T-helper 9 cell (primary cell): ENCODE results near the gene SLC38A3.
"Not testable (repeated sequence)": the region's sequence is repeated elsewhere in the genome, so short reads cannot be mapped to it uniquely, and the experiment has no call there.

ENCODE experiments used
- DNase-seq: peaks from one replicate; pipeline ENCODE4 v3.0.0-alpha.2; 2020

SLC38A3 gene

DNA sequence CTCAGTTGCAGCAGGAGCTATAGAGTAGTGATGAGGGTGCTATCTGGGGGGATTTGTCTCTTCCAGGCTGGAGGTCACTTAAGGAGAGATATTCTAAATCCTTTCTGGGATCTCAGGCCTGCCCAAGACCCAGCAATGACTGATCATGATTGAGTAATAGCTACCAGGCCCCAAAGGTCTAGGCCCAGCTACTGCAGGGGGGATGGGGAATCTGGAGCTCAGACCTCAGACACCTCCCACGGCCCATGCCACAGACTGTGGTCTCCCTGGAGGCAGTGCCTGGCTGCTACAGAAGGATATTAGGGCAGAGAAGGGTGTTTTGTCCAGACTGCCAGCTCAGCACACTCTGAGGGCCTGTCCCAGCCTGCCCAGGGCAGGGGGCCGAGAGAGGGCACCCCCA, 6.9 kb downstream of the SLC38A3 start:
- DNase-seq: no peak

- no peak for DNase-seq
These were observed 7.4 kb downstream of the SLC38A3 start for GRCh38 chr3:50212502-50212901.

- no peak for DNase-seq
These were observed 7.9 kb downstream of the SLC38A3 start for GRCh38 chr3:50212971-50213370.

DNA sequence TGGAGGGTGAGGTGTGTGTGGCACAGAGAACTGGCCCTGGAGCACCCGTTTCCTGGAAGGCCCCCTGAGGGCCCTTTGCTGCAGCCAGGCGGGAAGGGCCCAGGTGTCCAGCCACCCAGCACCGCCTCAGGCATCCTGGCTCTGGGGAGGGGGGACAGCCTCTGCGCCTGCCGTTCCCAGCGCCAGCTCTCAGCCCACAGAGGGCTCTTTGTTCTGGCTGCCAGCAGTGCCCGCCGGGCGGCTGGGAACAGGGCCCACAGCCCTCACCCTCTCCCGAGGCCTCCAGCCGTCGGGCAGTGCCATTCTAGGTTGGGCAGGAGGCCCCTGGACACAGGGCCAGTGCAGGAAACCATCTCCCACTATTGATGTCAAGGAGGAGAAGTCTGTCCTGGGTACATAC, 8.3 kb downstream of the SLC38A3 start:
- no peak for DNase-seq

DNA sequence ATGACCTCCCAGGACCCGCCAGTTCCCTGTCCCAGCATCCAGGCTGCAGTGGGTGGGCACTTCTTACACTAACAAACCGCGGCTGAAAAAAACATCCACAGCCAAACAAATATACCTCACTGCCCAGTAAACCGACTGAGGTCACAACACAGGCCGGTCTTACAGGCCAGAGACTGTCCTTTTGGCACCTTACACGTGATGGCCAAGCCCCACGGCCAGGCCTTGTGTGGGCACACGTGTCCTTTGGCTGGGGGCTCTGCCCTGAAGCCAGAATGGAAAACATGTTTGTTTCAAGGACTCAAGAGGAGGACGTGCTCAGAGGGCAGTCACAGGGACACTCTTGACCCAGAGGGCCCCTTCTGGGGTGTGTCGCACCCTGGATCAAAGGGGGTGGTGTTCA, 9.8 kb downstream of the SLC38A3 start:
- no peak for DNase-seq

DNA sequence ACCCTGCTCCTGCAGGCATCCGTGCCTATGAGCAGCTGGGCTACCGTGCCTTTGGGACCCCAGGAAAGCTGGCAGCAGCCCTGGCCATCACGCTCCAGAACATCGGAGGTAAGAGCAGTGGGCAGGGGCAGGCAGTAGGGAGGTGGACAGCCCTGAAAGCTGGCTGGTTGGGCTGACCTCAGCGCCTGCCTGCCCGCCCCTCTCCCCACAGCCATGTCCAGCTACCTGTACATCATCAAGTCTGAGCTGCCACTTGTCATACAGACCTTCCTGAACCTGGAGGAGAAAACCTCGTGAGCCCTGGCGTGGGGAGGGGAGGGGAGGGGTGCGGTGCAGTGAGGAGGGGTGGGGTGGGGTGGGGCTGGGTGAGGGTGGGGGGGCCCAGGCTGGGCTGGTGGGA, 10.5 kb downstream of the SLC38A3 start:
- DNase-seq: no peak

DNA sequence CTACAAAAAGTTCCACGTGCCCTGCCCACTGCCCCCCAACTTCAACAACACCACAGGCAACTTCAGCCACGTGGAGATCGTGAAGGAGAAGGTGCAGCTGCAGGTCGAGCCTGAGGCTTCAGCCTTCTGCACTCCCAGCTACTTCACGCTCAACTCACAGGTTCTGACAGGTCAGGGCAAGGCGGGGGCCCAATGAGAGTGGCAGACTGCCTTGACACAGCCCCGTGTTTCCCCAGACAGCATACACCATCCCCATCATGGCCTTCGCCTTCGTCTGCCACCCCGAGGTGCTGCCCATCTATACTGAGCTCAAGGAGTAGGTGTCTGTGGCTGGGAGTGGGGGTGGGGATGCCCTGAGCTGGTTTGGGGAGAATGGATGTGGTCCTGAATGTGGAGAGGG, 12.6 kb downstream of the SLC38A3 start:
- no peak for DNase-seq

DNA sequence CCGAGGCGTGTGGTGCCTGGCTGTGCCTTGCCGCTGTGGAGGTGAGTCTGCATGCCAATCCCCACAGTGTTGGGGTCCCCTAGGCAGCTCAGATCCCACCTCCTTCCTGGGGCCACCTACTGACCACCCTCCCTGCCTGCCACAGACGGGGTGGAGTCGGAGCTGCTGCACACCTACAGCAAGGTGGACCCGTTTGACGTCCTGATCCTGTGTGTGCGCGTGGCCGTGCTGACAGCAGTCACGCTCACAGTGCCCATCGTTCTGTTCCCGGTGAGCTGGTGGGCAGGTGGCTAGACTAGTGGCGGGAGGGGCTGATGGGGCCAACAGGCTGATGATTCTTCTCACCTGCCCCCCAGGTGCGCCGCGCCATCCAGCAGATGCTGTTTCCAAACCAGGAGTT, 13.4 kb downstream of the SLC38A3 start:
- no peak for DNase-seq

DNA sequence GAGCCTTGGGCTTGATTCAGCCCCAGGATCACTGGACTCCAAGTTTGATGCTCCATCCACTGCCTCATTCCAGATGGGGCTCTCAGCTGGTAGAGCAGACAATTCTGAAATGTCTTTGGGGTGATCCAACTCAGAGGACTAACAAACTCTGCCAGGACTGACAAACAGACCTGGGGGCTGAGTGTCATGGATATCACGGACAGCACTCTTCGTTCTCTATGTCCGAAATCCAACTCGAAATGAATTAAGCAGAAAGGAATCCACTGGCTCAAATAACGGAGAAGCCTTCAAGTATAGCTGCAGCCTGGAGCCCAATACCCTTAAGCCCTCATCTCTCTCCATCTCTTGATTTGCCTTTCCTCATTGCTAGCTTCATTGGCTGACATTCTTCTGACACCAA, 14.2 kb downstream of the SLC38A3 start:
- DNase-seq: no peak

- DNase-seq: no peak
These were observed 15.0 kb downstream of the SLC38A3 start for GRCh38 chr3:50220109-50220508.

- DNase-seq: no peak
These were observed 16.0 kb downstream of the SLC38A3 start for GRCh38 chr3:50221051-50221410.

DNA sequence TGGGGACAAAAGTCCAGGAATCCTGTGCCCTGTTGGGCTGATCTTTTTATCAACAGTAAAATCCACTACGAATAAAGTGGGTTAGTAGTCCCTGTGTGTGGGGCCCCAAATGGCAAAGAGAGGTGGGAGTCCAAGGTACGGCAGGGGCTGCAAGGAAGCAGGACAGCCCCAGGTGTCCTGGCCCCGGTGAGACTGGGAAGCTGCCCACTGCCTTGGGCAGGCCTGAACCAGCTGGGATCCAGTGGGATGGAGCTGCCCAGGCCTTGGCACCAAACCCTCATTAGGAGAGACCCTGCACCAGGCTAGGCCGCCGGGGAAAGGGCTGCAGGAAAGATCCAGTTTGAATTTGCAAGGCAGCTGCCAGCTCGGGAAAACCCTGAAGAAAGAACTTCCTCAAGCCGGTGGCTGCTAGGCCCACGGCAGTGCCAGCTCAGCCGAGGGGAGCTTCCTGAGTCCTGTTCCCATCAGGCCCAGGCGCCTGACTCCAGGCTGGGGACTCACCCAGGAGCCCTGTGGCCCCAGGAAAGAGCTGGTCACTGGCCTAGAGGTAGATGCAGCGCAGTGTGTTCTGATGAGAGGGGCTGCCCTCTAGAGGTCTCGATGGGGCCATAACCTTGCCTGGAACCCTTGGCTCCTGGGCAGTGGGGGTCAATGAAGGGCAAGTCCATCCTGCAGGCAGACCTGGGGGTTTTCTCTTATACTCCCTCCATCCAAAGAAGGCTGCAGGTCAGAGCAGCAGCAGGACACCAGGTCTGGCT, 16.5 kb downstream of the SLC38A3 start:
- no peak for DNase-seq

- no peak for DNase-seq
These were observed 17.1 kb downstream of the SLC38A3 start for GRCh38 chr3:50222169-50222528.

DNA sequence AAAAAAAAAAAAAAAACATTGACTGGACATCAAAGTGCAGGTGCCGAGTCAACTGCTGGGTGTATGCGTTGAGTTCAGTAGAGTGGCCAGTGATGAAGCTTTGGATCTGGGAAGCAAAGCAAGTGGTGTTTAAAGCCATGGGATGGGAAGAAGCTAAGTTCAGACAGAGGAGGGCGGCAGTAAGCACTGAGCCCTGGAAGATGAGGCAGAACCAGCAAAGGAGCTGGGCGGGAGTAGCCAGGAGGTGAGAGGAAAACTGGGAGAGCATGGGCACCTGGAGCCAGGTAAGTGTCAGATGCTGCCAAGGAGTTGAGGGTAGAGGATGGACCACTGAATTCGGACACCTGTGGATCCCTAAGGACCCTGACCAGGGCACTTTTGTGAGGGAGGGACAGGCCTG, 19.6 kb downstream of the SLC38A3 start:
- DNase-seq: no peak

DNA sequence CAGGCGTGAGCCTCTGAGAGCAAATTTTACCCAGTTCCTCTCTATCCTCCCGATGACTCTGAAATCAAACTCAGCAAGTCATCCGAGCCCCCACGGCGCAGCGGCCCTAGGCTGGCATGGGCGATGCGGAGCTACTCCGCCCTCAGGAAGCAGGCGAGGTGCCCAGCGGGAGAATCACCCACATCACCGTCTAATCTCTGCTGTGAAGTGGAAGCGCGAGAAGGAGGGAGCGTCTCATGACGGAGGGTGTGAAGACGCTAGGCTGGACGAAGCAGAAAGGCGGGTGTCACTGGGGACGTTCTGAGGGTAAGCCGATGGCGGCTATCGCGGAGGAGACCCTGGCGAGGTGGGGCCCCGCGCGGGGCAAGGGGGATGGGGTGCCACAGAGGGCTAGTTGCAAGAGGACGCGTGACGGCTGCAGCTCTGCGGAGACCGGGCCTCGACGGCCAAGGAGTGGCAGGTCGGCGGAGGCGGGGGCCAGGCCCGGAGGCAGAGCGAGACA, 21.9 kb downstream of the SLC38A3 start:
- DNase-seq: peak; percentile 30

DNA sequence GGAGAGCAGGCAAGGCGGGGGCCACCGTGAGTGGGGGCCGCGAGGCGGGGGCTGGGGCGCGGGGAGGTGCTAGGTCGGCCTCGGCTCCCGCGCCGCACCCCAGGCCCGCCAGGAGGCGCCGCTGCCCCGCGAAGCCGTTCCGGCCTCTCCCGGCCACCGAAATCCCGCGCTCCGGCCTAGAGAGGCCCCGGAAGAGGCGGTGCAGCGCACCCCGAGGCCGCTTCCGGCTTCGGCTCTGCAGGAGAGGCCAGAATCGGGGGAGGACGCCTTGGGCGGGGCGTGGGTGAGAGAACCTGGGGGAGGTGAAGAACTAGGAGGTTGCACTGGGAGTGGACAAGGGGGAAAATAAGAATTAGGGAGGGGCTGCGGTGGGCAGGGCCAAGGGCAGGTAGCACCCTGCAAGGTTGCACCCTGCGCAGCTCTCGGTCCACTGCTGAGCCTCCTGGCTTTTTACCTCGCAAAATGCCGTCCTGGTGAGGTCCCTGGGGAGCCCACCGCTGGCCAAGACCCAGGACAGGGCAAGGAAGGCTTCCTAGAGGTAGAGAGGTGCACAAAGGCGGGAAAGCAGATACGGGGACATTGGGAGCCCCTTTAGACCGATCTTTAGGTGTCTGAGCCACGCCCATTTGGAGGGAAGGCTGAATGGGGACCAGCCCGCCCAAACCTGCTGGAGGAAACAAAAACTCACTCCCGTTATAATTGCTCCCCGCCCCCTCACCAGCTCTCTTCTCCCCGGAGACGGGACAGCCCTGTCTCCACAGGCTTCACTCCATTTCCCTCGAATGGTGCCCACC, 22.5 kb downstream of the SLC38A3 start:
- DNase-seq: peak; percentile 87

DNA sequence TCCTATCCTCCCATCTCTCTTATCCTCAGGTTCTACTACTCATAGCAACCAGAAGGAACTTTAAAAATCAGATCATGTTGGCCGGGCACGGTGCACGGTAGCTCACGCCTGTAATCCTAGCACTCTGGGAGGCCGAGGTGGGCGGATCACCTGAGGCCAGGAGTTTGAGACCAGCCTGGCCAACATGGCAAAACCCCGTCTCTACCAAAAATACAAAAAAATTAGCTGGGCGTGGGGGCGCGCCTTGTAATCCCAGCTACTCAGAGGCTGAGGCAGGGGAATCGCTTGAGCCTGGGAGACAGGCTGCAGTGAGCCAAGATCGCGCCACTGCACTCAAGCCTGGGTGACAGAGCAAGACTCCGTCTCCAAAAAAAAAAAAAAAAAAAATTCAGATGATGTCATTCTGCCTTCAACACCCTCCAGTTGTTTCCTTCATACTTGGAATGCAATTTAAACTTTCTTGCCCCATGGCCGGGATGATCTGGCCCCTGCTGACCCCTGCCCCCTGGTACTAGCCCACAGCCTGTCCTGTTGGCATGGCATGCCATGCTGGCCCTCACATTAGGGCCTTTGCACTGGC, 23.2 kb downstream of the SLC38A3 start:
- DNase-seq: not testable (repeated sequence)

GRCh38 chr3:50229490-50229889, 24.4 kb downstream of the SLC38A3 start:
- DNase-seq: no peak

DNA sequence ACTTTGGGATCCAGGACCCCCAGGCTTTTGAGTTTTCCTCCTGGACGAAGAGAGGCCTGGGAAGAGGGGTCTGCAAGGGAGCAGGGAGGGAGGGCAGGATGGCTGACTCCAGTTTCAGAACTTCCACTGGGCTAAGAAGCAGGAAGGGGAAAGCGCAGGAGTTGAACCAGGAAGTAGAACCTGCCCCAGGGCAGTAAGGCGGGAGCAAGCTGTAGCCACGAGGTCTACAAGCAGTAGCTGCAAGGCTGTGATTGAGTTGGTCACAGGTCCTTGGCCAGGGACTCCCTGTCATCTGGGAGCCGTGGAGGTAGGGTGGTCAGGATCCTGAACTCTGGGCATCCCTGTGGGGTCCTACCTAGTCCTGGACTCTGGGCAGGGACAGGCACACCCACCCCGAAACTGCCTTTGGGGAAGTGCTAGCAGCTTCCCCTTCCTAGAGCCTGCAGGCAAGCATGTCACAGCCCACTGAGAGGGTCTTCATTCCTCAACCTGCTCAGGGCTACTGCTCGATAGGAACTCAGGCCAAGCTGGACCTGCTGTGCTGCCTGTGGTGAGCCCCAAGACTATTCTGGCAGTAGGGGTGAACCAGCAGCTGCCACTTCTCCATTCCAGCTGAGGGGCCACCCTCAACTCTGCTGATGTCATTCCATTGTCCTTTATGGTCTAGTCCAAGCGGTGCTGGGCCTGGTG, 25.2 kb downstream of the SLC38A3 start:
- DNase-seq: no peak

- DNase-seq: no peak
These were observed 25.7 kb downstream of the SLC38A3 start for GRCh38 chr3:50230794-50231125.

DNA sequence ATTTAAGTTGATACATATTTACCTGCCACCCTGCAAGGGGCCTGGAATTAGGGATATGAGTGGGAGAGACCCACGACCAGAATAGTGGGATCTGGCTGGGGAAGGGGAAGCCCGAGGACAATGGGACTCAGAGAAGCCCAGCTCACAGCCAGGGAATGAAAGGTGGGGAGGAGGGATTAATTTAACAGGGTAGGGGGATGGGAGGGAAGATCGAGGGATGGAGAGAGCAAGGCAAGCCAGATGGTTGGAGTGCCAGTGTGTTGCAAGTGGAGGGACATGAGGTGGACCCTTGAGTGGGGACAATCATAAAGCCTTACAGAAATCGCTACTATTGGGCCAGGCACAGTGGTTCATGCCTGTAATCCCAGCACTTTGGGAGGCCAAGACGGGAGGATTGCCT, 26.5 kb downstream of the SLC38A3 start:
- DNase-seq: no peak

DNA sequence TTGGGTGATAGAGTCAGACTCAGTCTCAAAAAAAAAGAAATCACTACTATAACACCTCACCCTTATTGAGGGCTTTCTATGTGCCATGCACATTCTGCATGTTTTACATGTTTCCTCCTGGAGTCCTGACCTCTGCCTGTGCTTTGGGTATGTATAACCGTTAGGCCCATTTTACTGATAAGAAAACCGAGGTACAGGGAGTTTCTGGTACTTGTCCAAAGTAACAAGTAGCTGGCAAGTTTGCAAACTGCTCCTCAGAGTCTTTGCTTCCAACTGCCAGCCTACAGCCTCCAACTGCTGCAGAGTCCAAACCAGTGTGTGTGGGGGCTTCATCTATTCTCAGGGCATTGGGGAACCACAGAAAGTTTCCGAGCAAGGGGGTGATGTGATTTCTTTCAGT, 27.2 kb downstream of the SLC38A3 start:
- no peak for DNase-seq

DNA sequence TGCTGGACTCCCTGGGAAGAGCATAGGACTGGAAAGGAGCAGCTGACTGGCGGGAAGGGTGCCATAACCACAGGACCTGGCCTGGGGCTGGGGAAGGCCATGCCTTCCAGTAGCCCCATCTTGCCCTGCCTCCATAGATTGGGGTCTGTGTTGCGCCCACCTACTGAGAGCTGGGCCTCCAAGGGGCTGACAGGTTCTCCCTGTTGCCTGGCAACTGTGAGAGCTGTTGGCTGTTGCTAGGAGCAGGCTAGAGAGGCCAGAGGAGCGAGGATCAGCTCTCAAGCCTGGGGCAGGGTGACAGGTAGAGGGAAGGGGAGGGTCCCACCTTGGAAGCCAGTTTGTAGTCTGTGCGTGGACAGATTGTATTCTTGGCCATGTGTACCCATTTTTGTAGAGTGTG, 28.1 kb downstream of the SLC38A3 start:
- DNase-seq: no peak
